GM19043 (cell line): ENCODE results near the gene CX3CR1.
"Not testable (repeated sequence)": the region's sequence is repeated elsewhere in the genome, so short reads cannot be mapped to it uniquely, and the experiment has no call there.

Experiments used
- ATAC-seq: cut with Tn5 transposase; IDR thresholded peaks from one replicate; pipeline ENCODE4 v1.9.1; 2021; ENCODE audit warnings: low read depth; ENCODE audit not compliant: unreplicated experiment

CX3CR1 gene

GRCh38 chr3:39268549-39268900, 11.3 kb downstream of the CX3CR1 start:
- ATAC-seq = no peak

- no peak for ATAC-seq
Observed at GRCh38 chr3:39267631-39268548, 11.9 kb downstream of the CX3CR1 start.

GRCh38 chr3:39264053-39264452, 15.8 kb downstream of the CX3CR1 start:
- no peak for ATAC-seq

- ATAC-seq = no peak
Observed at GRCh38 chr3:39263576-39263975, 16.3 kb downstream of the CX3CR1 start.

GRCh38 chr3:39262846-39263245, 17.0 kb downstream of the CX3CR1 start:
- no peak for ATAC-seq

- no peak for ATAC-seq
Observed at GRCh38 chr3:39261726-39262125, 18.1 kb downstream of the CX3CR1 start.

- ATAC-seq = peak; percentile 55
Observed at GRCh38 chr3:39260957-39261356, 18.9 kb downstream of the CX3CR1 start.

GRCh38 chr3:39260318-39260717, 19.5 kb downstream of the CX3CR1 start:
- no peak for ATAC-seq

GRCh38 chr3:39255503-39256325, 24.1 kb downstream of the CX3CR1 start:
- peak; percentile 98 for ATAC-seq

GRCh38 chr3:39254806-39255449, 24.9 kb downstream of the CX3CR1 start:
- no peak for ATAC-seq

GRCh38 chr3:39251576-39251975, 28.3 kb downstream of the CX3CR1 start:
- ATAC-seq = no peak

- ATAC-seq = no peak
Observed at GRCh38 chr3:39250116-39250747, 29.6 kb downstream of the CX3CR1 start.

GRCh38 chr3:39249453-39250115, 30.3 kb downstream of the CX3CR1 start:
- ATAC-seq = no peak

GRCh38 chr3:39241561-39241960, 38.3 kb downstream of the CX3CR1 start:
- ATAC-seq = no peak

- no peak for ATAC-seq
Observed at GRCh38 chr3:39237027-39237426, 42.8 kb downstream of the CX3CR1 start.

GRCh38 chr3:39234651-39235050, 45.2 kb downstream of the CX3CR1 start:
- no peak for ATAC-seq

GRCh38 chr3:39232859-39233258, 47.0 kb downstream of the CX3CR1 start:
- ATAC-seq = no peak

- no peak for ATAC-seq
Observed at GRCh38 chr3:39230453-39230852, 49.4 kb downstream of the CX3CR1 start.

- ATAC-seq = no peak
Observed at GRCh38 chr3:39228496-39228895, 51.3 kb downstream of the CX3CR1 start.

GRCh38 chr3:39227596-39227995, 52.2 kb downstream of the CX3CR1 start:
- not testable (repeated sequence) for ATAC-seq
